ENCODE measurements around the gene HTR6. TPM values are rescaled to one million over a fixed set of nuclear protein-coding genes. Genes with fewer than 3 reads are reported as not detected.

HTR6 gene
- total RNA-seq, 2 experiments from 2014 or later = not detected

DNA sequence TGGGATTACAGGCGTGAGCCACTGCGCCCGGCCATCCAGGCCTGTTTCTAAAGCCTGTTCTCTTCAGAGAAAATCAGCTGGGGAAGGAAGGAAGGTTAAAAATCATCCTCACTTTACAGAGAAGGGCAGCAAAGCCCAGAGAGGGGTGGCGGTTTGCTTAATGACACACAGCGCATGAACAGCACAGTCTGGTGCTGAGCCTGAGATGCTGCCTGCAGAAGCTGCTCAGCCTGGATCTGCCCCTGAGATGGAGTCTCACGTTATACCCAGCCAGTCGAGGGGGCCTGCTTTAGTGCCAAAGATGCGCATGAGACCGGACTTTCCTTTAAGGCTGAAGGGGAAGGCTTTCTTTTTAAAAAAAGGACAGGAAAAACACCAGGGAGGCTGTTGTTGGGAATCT is 21.3 kb downstream of the HTR6 start:
- intact Hi-C loops (cut with micrococcal nuclease; ENCODE audit: unreplicated experiment) = no loop called here
- Histone ChIP-seq H3K9me2 (ENCODE audit: insufficient read depth, low read length) (no peaks in the 10 kb centered on the region), H3K4me3 (ENCODE audit: low read depth, low read length, poor library complexity, severe bottlenecking) (no peak overlapping the region), H3K4me2 (ENCODE audit: low read length) (no peak overlapping the region), H3K4me1 (ENCODE audit: insufficient read depth, low read length, poor library complexity, severe bottlenecking) (no peaks in the 10 kb centered on the region), H3K36me3 (ENCODE audit: insufficient read depth, low read length) (no peaks in the 10 kb centered on the region), H3K9me3 (ENCODE audit: low read length) (no peaks in the 10 kb centered on the region), H4K20me1 (ENCODE audit: insufficient read depth, low read length) (no peaks in the 10 kb centered on the region), H2AFZ (ENCODE audit: low read length) (no peak overlapping the region), H3K27ac (ENCODE audit: low read depth, low read length, poor library complexity, severe bottlenecking) (no peak overlapping the region), H3K79me2 (ENCODE audit: insufficient read depth, low read depth, low read length) (no peaks in the 10 kb centered on the region)
- POLR2A ChIA-PET = no interaction called here
- no peak for DNase-seq (ENCODE audit: low spot score)
- TF ChIP-seq, protein P1, sequence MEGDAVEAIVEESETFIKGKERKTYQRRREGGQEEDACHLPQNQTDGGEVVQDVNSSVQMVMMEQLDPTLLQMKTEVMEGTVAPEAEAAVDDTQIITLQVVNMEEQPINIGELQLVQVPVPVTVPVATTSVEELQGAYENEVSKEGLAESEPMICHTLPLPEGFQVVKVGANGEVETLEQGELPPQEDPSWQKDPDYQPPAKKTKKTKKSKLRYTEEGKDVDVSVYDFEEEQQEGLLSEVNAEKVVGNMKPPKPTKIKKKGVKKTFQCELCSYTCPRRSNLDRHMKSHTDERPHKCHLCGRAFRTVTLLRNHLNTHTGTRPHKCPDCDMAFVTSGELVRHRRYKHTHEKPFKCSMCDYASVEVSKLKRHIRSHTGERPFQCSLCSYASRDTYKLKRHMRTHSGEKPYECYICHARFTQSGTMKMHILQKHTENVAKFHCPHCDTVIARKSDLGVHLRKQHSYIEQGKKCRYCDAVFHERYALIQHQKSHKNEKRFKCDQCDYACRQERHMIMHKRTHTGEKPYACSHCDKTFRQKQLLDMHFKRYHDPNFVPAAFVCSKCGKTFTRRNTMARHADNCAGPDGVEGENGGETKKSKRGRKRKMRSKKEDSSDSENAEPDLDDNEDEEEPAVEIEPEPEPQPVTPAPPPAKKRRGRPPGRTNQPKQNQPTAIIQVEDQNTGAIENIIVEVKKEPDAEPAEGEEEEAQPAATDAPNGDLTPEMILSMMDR (conservative IDR thresholded peaks at IDR 0.05; ENCODE audit: low read length) = no peak
- TF ChIP-seq EZH2phosphoT487 (IDR thresholded peaks at IDR 0.05; ENCODE audit: borderline replicate concordance, low read depth, low read length) = no peak
- CTCF ChIA-PET (ENCODE audit: unreplicated experiment) = no interaction called here
- no TSS peak for BruUV-seq (replicated peaks)

DNA sequence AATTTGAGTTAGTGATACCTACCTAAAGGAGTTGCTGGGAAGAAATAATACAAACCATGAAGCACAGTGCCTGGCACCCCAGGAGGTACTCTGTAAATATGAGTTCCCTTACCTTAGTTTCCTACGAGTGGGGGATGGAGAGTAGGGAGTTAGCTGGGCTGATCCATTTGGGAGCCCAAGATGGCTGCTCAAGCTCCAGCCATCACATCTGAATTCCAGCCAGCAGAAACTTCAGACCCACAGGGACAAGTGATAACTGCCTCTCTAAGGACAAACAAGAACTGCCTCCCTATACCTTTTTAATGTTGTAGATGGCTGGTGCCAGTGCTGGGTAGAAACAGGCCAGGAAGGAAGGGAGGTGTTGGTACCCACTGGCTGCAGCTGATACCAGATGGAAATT is 22.7 kb downstream of the HTR6 start:
- CTCF ChIA-PET (ENCODE audit: unreplicated experiment) = no interaction called here
- BruUV-seq (replicated peaks) = no TSS peak
- no peak overlapping the region for H3K4me3 ChIP-seq (ENCODE audit: low read depth, low read length, poor library complexity, severe bottlenecking)

More for the DNA sequence above, 22.7 kb downstream of the HTR6 start:
- Histone ChIP-seq H3K4me2 (ENCODE audit: low read length) (no peak overlapping the region), H3K9me3 (ENCODE audit: low read length) (no peaks in the 10 kb centered on the region), H3K79me2 (ENCODE audit: insufficient read depth, low read depth, low read length) (no peaks in the 10 kb centered on the region), H3K4me1 (ENCODE audit: insufficient read depth, low read length, poor library complexity, severe bottlenecking) (no peaks in the 10 kb centered on the region), H2AFZ (ENCODE audit: low read length) (no peak overlapping the region), H4K20me1 (ENCODE audit: insufficient read depth, low read length) (no peaks in the 10 kb centered on the region), H3K36me3 (ENCODE audit: insufficient read depth, low read length) (no peaks in the 10 kb centered on the region), H3K27ac (ENCODE audit: low read depth, low read length, poor library complexity, severe bottlenecking) (no peak overlapping the region), H3K9me2 (ENCODE audit: insufficient read depth, low read length) (no peaks in the 10 kb centered on the region)
- no peak for TF ChIP-seq EZH2phosphoT487 (IDR thresholded peaks at IDR 0.05; ENCODE audit: borderline replicate concordance, low read depth, low read length)
- TF ChIP-seq, protein P1 (conservative IDR thresholded peaks at IDR 0.05; ENCODE audit: low read length) = no peak
- intact Hi-C loops (cut with micrococcal nuclease; ENCODE audit: unreplicated experiment) = no loop called here
- DNase-seq (ENCODE audit: low spot score) = no peak
- POLR2A ChIA-PET = no interaction called here

Data from OCI-LY7 (cell line).